ENCODE measurements around the gene CD81.
"Not testable (repeated sequence)": the region's sequence is repeated elsewhere in the genome, so short reads cannot be mapped to it uniquely, and the experiment has no call there.

CD81 gene

DNA sequence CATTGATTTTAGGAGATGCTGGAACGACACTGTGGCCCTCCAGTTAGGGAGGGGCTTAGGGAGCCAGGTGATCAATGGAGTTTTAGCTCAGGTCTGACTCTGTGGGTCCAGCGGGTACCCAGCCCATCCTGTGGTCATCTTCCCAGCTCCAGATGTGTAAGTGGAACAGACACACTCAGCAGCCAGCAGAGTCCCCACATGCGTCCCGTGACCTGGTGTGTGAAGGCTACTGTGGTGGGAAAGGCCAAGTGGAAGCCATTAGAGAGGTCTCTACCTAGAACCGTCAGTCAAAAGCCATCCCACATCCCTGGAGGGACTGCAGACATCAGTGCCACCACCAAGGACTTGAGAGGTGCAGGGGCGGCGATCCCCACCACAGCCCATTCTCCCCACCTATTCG lies 19.9 kb upstream of the CD81 start:
- DNase-seq (ENCODE audit: low spot score) = no peak

DNA sequence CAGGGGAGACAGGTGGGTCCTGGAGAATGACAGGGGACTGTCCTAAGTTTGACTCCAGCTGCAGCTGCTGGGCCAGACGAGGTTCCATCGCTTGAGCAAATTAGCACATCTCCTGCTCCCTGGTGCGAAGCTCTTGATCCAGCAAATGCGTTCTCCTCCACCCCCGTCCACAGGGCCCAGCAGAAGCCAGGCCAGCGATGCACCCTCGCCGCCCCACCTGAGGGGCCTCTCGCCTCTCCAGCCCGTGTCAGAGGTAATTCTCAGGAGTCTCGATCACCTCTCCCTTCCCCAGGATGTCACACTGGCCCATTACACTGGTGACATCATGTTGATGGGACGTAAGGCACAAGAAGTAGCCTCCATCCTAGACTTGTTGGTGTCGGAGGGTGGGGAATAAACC lies 19.5 kb upstream of the CD81 start:
- DNase-seq (ENCODE audit: low spot score) = not testable (repeated sequence)

DNA sequence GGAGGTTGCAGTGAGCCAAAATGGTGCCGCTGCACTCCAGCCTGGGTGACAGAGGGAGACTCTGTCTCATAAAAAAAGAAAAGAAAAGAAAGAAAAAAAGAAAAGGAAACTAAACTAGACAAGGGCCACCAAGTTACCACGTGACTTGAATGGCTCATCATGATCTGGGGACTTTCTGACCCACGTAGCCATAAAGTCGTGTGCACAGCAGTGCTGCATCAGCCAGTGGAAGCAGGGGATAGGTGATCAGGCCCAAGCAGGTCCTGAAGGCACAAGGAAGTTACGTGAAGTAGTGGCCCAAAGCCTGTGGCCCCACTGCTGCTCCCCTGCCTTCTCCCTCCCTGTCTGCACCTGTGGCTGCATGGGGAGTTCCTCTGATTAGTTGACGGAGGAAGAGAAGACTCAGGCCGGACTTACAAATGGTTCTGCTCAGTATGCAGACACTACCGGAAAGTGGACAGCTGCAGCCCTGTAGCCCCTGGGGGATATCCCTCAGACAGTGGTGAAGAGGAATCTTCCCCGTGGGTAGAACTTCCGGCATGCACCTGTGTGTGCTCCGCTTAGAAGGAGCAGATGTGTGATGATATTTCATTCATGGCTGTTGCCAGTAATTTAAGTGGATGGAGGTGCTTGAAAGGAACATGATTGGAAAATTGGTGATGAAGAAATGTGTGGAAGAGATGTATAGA lies 18.2 kb upstream of the CD81 start:
- no peak for DNase-seq (ENCODE audit: low spot score)

- no peak for DNase-seq (ENCODE audit: low spot score)
Measured at GRCh38 chr11:2359557-2359956, 17.6 kb upstream of the CD81 start.

- no peak for DNase-seq (ENCODE audit: low spot score)
Measured at GRCh38 chr11:2360081-2360642, 16.9 kb upstream of the CD81 start.

- no peak for DNase-seq (ENCODE audit: low spot score)
Measured at GRCh38 chr11:2361565-2361964, 15.5 kb upstream of the CD81 start.

- no peak for DNase-seq (ENCODE audit: low spot score)
Measured at GRCh38 chr11:2362414-2362813, 14.7 kb upstream of the CD81 start.

DNA sequence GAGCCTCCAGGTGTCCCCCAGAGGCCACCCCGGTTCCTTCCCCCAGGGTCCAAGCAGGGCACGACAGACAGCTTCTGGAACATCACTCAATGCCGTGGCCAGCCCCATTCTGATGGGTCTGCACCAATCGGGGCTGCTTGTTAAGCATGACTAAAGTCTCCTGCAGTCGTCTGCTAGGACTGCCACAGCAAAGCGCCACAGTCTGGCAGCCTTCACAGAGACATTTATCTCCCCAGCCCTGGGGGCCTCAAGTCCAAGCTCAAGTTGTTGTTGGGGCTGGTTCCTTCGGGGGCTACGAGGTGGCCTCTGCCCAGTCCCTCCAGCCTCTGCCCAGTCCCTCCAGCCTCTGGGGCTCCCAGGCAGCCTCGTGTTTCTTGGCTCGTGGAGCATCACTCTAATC lies 14.0 kb upstream of the CD81 start:
- DNase-seq (ENCODE audit: low spot score) = no peak

GRCh38 chr11:2363577-2364370 lies 13.3 kb upstream of the CD81 start:
- no peak for DNase-seq (ENCODE audit: low spot score)

DNA sequence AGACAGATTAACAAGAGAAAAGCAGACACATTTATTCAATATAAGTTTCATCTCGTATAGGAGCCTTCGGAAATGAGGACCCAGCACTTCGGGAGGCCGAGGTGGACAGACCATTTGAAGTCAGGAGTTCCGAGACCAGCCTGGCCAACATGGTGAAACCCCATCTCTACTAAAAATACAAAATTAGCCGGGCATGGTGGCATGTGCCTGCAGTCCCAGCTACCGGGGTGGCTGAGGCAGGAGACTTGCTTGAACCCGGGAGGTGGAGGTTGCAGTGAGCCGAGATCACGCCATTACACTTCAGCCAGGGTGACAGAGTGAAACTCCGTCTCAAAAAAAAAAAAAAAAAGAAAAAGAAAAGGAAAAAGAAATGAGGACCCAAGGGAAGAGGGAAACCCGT lies 12.7 kb upstream of the CD81 start:
- DNase-seq (ENCODE audit: low spot score) = not testable (repeated sequence)

GRCh38 chr11:2365571-2366210 lies 11.4 kb upstream of the CD81 start:
- DNase-seq (ENCODE audit: low spot score) = no peak

GRCh38 chr11:2366276-2366675 lies 10.8 kb upstream of the CD81 start:
- no peak for DNase-seq (ENCODE audit: low spot score)

GRCh38 chr11:2366733-2367132 lies 10.4 kb upstream of the CD81 start:
- DNase-seq (ENCODE audit: low spot score) = no peak

- no peak for DNase-seq (ENCODE audit: low spot score)
Measured at GRCh38 chr11:2367266-2368160, 9.6 kb upstream of the CD81 start.

DNA sequence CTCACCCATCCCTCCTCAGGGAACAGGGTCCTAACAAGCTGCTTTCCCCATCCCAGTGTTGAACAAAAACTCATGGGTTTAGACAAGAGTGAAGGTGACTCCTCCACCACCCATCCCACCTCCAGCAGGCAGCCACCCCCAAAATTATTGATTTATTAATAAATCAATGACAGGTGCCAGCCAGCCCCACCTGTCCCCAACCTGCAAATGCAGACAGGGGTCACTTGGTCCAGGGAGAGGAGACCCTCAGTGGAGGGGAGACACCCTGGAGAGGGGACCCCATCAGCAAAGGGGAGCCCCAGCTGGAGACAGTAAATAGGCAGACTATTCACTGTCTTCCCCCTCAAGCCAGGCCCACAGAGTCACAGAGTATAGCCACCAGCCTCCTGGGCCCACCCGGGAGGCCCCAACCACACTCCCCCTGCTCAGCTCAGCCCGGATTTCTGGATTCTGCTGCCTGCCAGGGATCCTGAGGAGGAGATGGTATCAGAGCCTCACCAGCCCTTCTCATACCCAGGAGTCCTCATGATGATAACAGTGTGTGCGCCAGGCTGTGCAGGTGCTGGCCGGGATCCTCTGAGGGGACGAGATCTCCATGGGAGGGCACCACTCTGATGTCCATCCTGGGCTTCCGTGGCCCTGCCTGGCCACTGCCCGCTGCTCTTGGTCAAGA lies 8.8 kb upstream of the CD81 start:
- DNase-seq (ENCODE audit: low spot score) = no peak

- DNase-seq (ENCODE audit: low spot score) = no peak
Measured at GRCh38 chr11:2368851-2369180, 8.3 kb upstream of the CD81 start.

- DNase-seq (ENCODE audit: low spot score) = no peak
Measured at GRCh38 chr11:2369320-2369719, 7.8 kb upstream of the CD81 start.

GRCh38 chr11:2369896-2370295 lies 7.2 kb upstream of the CD81 start:
- no peak for DNase-seq (ENCODE audit: low spot score)

DNA sequence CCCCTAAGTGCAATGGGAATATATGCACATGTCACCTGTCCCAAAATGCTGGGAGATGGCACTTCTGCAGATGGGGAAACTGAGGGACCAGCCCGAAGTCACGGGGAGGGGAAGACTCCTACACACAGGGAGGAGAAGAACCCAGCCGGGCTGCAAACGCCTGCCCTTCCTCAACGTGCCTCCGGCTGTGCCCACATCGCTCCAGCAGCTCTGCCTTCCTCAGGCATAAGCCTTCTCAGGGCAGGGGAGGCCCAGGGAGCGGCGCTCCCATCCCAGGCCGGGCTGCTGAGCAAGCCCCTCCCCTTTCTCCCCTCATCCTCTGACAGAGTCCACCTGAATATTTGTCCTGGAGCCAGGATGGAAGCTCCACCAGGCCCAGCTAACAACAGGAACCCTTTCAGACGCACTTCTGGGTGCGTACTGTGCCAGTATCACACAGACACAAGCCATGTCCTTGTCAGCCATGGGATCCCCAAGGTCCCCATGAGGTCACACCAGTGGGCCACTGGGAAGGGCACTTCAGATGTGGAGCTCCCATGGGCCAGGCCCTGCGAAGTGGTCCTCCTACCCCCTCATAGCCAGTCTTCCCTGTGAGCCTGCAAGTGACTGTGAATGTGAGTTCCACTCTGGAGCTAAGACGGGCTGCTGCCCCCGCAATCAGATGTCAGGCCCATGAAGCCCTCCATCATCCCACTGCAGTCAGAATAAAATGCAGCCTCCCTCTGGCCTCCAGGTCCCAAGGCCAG lies 2.5 kb upstream of the CD81 start:
- DNase-seq (ENCODE audit: low spot score) = no peak

DNA sequence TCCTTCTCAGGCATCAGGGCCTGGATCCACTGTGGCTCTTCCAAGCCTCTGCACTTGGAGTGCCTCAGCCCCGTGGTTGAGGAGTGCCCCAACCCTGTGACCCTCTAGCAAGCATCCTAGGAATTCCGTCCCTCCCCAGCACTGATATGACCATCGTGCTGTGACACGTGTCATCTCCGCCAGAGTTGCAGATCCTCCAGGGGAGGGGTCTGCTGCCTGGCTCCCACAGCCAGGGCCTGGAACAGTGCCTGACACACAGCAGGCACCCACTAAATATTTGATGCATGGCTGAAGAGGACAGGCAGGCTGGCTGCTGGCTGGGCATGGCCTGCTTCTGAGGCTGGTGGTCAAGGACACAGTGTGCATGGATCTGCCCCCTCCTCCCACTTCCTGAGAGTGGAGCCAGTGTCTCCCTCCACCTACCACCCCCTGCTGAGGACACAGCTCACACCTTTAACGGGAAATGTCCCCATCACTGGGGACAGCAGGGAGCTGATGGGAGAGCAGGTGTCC lies 1.7 kb upstream of the CD81 start:
- DNase-seq (ENCODE audit: low spot score) = no peak
